ENCODE results near the gene EXOSC1.
"Not testable (repeated sequence)": the region's sequence is repeated elsewhere in the genome, so short reads cannot be mapped to it uniquely, and the experiment has no call there.

Gene EXOSC1

GRCh38 chr10:97479410-97479809 lies 33.6 kb upstream of the EXOSC1 start:
- H3K4me1 ChIP-seq (ENCODE audit: insufficient read depth, low read length): peaks cover 22% of the 10 kb centered on the region
- not testable (repeated sequence) for H3K9me3 ChIP-seq (ENCODE audit: insufficient read depth, low read depth, low read length); H3K27me3 ChIP-seq (ENCODE audit: insufficient read depth, low read length); H3K4me3 ChIP-seq (ENCODE audit: low read length)
- WGBS: 98% methylated on average over 4 of the region's 4 CpGs
- H3K27ac ChIP-seq (ENCODE audit: low read depth, low read length): peak overlapping the region; percentile 29; the same call in 1 of the 2 replicates
- peaks cover 72% of the 10 kb centered on the region for H3K36me3 ChIP-seq (ENCODE audit: insufficient read depth, low read length)
- H3K9ac ChIP-seq (ENCODE audit: low read depth, low read length): peak overlapping the region; percentile 10; the same call in 1 of the 2 replicates

GRCh38 chr10:97475936-97476594 lies 30.3 kb upstream of the EXOSC1 start:
- Histone ChIP-seq H3K27ac (ENCODE audit: low read depth, low read length) (no peak overlapping the region), H3K4me1 (ENCODE audit: insufficient read depth, low read length) (peaks cover 17% of the 10 kb centered on the region), H3K9me3 (ENCODE audit: insufficient read depth, low read depth, low read length) (no peaks in the 10 kb centered on the region), H3K36me3 (ENCODE audit: insufficient read depth, low read length) (peaks cover 90% of the 10 kb centered on the region), H3K4me3 (ENCODE audit: low read length) (no peak overlapping the region), H3K9ac (ENCODE audit: low read depth, low read length) (no peak overlapping the region), H3K27me3 (ENCODE audit: insufficient read depth, low read length) (no peaks in the 10 kb centered on the region)
- WGBS: 95% methylated on average over 2 of the region's 2 CpGs

GRCh38 chr10:97474918-97475317 lies 29.1 kb upstream of the EXOSC1 start:
- 97% methylated on average over 4 of the region's 4 CpGs for WGBS
- H3K27me3 ChIP-seq (ENCODE audit: insufficient read depth, low read length): no peaks in the 10 kb centered on the region
- H3K9ac ChIP-seq (ENCODE audit: low read depth, low read length): no peak overlapping the region
- peaks cover 8% of the 10 kb centered on the region for H3K4me1 ChIP-seq (ENCODE audit: insufficient read depth, low read length)
- H3K9me3 ChIP-seq (ENCODE audit: insufficient read depth, low read depth, low read length): no peaks in the 10 kb centered on the region
- H3K4me3 ChIP-seq (ENCODE audit: low read length): no peak overlapping the region
- H3K27ac ChIP-seq (ENCODE audit: low read depth, low read length): no peak overlapping the region
- peaks cover 95% of the 10 kb centered on the region for H3K36me3 ChIP-seq (ENCODE audit: insufficient read depth, low read length)

GRCh38 chr10:97468781-97469180 lies 23.0 kb upstream of the EXOSC1 start:
- H3K4me3 ChIP-seq (ENCODE audit: low read length); H3K9ac ChIP-seq (ENCODE audit: low read depth, low read length); H3K9me3 ChIP-seq (ENCODE audit: insufficient read depth, low read depth, low read length); H3K4me1 ChIP-seq (ENCODE audit: insufficient read depth, low read length); H3K27ac ChIP-seq (ENCODE audit: low read depth, low read length); H3K27me3 ChIP-seq (ENCODE audit: insufficient read depth, low read length): not testable (repeated sequence)
- peaks cover 98% of the 10 kb centered on the region for H3K36me3 ChIP-seq (ENCODE audit: insufficient read depth, low read length)
- 94% methylated on average over 12 of the region's 12 CpGs for WGBS

- H3K36me3 ChIP-seq (ENCODE audit: insufficient read depth, low read length): peaks cover 98% of the 10 kb centered on the region
- H3K4me3 ChIP-seq (ENCODE audit: low read length): no peak overlapping the region
- H3K9ac ChIP-seq (ENCODE audit: low read depth, low read length): no peak overlapping the region
- no peak overlapping the region for H3K27ac ChIP-seq (ENCODE audit: low read depth, low read length)
- H3K27me3 ChIP-seq (ENCODE audit: insufficient read depth, low read length): no peaks in the 10 kb centered on the region
- H3K4me1 ChIP-seq (ENCODE audit: insufficient read depth, low read length): no peaks in the 10 kb centered on the region
- no peaks in the 10 kb centered on the region for H3K9me3 ChIP-seq (ENCODE audit: insufficient read depth, low read depth, low read length)
- 95% methylated on average over 3 of the region's 3 CpGs for WGBS
Measured at GRCh38 chr10:97468162-97468561, 22.4 kb upstream of the EXOSC1 start.

- no peak overlapping the region for H3K4me3 ChIP-seq (ENCODE audit: low read length)
- H3K4me1 ChIP-seq (ENCODE audit: insufficient read depth, low read length): no peaks in the 10 kb centered on the region
- WGBS: 97% methylated on average over 4 of the region's 4 CpGs
- no peaks in the 10 kb centered on the region for H3K9me3 ChIP-seq (ENCODE audit: insufficient read depth, low read depth, low read length)
- H3K27ac ChIP-seq (ENCODE audit: low read depth, low read length): no peak overlapping the region
- H3K27me3 ChIP-seq (ENCODE audit: insufficient read depth, low read length): no peaks in the 10 kb centered on the region
- peaks cover 98% of the 10 kb centered on the region for H3K36me3 ChIP-seq (ENCODE audit: insufficient read depth, low read length)
- H3K9ac ChIP-seq (ENCODE audit: low read depth, low read length): no peak overlapping the region
Measured at GRCh38 chr10:97466755-97467154, 20.9 kb upstream of the EXOSC1 start.

GRCh38 chr10:97465982-97466381 lies 20.2 kb upstream of the EXOSC1 start:
- no peaks in the 10 kb centered on the region for H3K4me1 ChIP-seq (ENCODE audit: insufficient read depth, low read length)
- no peak overlapping the region for H3K4me3 ChIP-seq (ENCODE audit: low read length)
- peaks cover 98% of the 10 kb centered on the region for H3K36me3 ChIP-seq (ENCODE audit: insufficient read depth, low read length)
- H3K9ac ChIP-seq (ENCODE audit: low read depth, low read length): no peak overlapping the region
- no peak overlapping the region for H3K27ac ChIP-seq (ENCODE audit: low read depth, low read length)
- H3K27me3 ChIP-seq (ENCODE audit: insufficient read depth, low read length): no peaks in the 10 kb centered on the region
- H3K9me3 ChIP-seq (ENCODE audit: insufficient read depth, low read depth, low read length): no peaks in the 10 kb centered on the region
- WGBS: 93% methylated on average over 7 of the region's 7 CpGs

GRCh38 chr10:97464226-97464625 lies 18.4 kb upstream of the EXOSC1 start:
- H3K4me1 ChIP-seq (ENCODE audit: insufficient read depth, low read length): no peaks in the 10 kb centered on the region
- no peaks in the 10 kb centered on the region for H3K27me3 ChIP-seq (ENCODE audit: insufficient read depth, low read length)
- 0 out of 2 replicates have a peak overlapping the region, but pooled peaks have one; percentile 33 for H3K27ac ChIP-seq (ENCODE audit: low read depth, low read length)
- H3K36me3 ChIP-seq (ENCODE audit: insufficient read depth, low read length): peaks cover 98% of the 10 kb centered on the region
- 93% methylated on average over 1 of the region's 1 CpG for WGBS
- no peaks in the 10 kb centered on the region for H3K9me3 ChIP-seq (ENCODE audit: insufficient read depth, low read depth, low read length)
- H3K9ac ChIP-seq (ENCODE audit: low read depth, low read length): no peak overlapping the region
- no peak overlapping the region for H3K4me3 ChIP-seq (ENCODE audit: low read length)

- 93% methylated on average over 3 of the region's 4 CpGs for WGBS
- Histone ChIP-seq H3K27me3 (ENCODE audit: insufficient read depth, low read length) (no peaks in the 10 kb centered on the region), H3K27ac (ENCODE audit: low read depth, low read length) (0 out of 2 replicates have a peak overlapping the region, but pooled peaks have one; percentile 33), H3K36me3 (ENCODE audit: insufficient read depth, low read length) (peaks cover 99% of the 10 kb centered on the region), H3K9me3 (ENCODE audit: insufficient read depth, low read depth, low read length) (no peaks in the 10 kb centered on the region), H3K4me1 (ENCODE audit: insufficient read depth, low read length) (no peaks in the 10 kb centered on the region), H3K4me3 (ENCODE audit: low read length) (no peak overlapping the region), H3K9ac (ENCODE audit: low read depth, low read length) (0 out of 2 replicates have a peak overlapping the region, but pooled peaks have one; percentile 6)
Measured at GRCh38 chr10:97463363-97464132, 17.7 kb upstream of the EXOSC1 start.

GRCh38 chr10:97462309-97462708 lies 16.5 kb upstream of the EXOSC1 start:
- no peaks in the 10 kb centered on the region for H3K4me1 ChIP-seq (ENCODE audit: insufficient read depth, low read length)
- H3K36me3 ChIP-seq (ENCODE audit: insufficient read depth, low read length): peaks cover 98% of the 10 kb centered on the region
- H3K4me3 ChIP-seq (ENCODE audit: low read length): no peak overlapping the region
- no peaks in the 10 kb centered on the region for H3K27me3 ChIP-seq (ENCODE audit: insufficient read depth, low read length)
- no peak overlapping the region for H3K9ac ChIP-seq (ENCODE audit: low read depth, low read length)
- no peak overlapping the region for H3K27ac ChIP-seq (ENCODE audit: low read depth, low read length)
- WGBS: 91% methylated on average over 2 of the region's 2 CpGs
- no peaks in the 10 kb centered on the region for H3K9me3 ChIP-seq (ENCODE audit: insufficient read depth, low read depth, low read length)

GRCh38 chr10:97459933-97460332 lies 14.1 kb upstream of the EXOSC1 start:
- 81% methylated on average over 7 of the region's 7 CpGs for WGBS
- H3K36me3 ChIP-seq (ENCODE audit: insufficient read depth, low read length): peaks cover 98% of the 10 kb centered on the region

More at GRCh38 chr10:97459933-97460332, 14.1 kb upstream of the EXOSC1 start:
- no peak overlapping the region for H3K4me3 ChIP-seq (ENCODE audit: low read length)
- H3K4me1 ChIP-seq (ENCODE audit: insufficient read depth, low read length): no peaks in the 10 kb centered on the region
- no peak overlapping the region for H3K9ac ChIP-seq (ENCODE audit: low read depth, low read length)
- H3K9me3 ChIP-seq (ENCODE audit: insufficient read depth, low read depth, low read length): no peaks in the 10 kb centered on the region
- no peak overlapping the region for H3K27ac ChIP-seq (ENCODE audit: low read depth, low read length)
- no peaks in the 10 kb centered on the region for H3K27me3 ChIP-seq (ENCODE audit: insufficient read depth, low read length)
